Limb (tissue), 2 donors: Measurements from ENCODE around the gene GOLGA1.
"Not testable (repeated sequence)": the region's sequence is repeated elsewhere in the genome, so short reads cannot be mapped to it uniquely, and the experiment has no call there.

ENCODE experiments used
- DNase-seq, 2 donors: peaks; one replicate each; pipeline ENCODE4 v3.0.0-alpha.2; 2016; ENCODE audit errors: extremely low spot score in 2 of 2

Gene GOLGA1

GRCh38 chr9:124858330-124859046 is 82.4 kb downstream of the GOLGA1 start:
- no peak for DNase-seq

GRCh38 chr9:124857533-124858162 is 83.2 kb downstream of the GOLGA1 start:
- DNase-seq: no peak

- no peak for DNase-seq
Measured at GRCh38 chr9:124855944-124856765, 84.7 kb downstream of the GOLGA1 start.

GRCh38 chr9:124855566-124855943 is 85.3 kb downstream of the GOLGA1 start:
- no peak for DNase-seq

- DNase-seq: no peak
Measured at GRCh38 chr9:124854822-124855221, 86.1 kb downstream of the GOLGA1 start.

- DNase-seq: no peak
Measured at GRCh38 chr9:124854161-124854560, 86.7 kb downstream of the GOLGA1 start.

GRCh38 chr9:124853605-124854143 is 87.2 kb downstream of the GOLGA1 start:
- DNase-seq: no peak

GRCh38 chr9:124852829-124853531 is 87.9 kb downstream of the GOLGA1 start, which contains the start of gene WDR38:
WDR38 (plus strand) TSS chr9:124853460; CDS start chr9:124853532, 72 bp downstream.
- peak; percentile 75 to 89 for DNase-seq

GRCh38 chr9:124852121-124852828 is 88.6 kb downstream of the GOLGA1 start:
- no peak for DNase-seq

GRCh38 chr9:124849801-124850200 is 91.1 kb downstream of the GOLGA1 start:
- DNase-seq: no peak

GRCh38 chr9:124846969-124847368 is 93.9 kb downstream of the GOLGA1 start:
- no peak for DNase-seq

- not testable (repeated sequence) for DNase-seq
Measured at GRCh38 chr9:124846467-124846866, 94.4 kb downstream of the GOLGA1 start.

- no peak for DNase-seq
Measured at GRCh38 chr9:124844291-124844690, 96.6 kb downstream of the GOLGA1 start.

- no peak for DNase-seq
Measured at GRCh38 chr9:124843456-124844034, 97.3 kb downstream of the GOLGA1 start.

- DNase-seq: no peak
Measured at GRCh38 chr9:124841075-124841821, 99.6 kb downstream of the GOLGA1 start.

- peak; percentile 40 to 72 for DNase-seq
Measured at GRCh38 chr9:124840300-124840833, 100.5 kb downstream of the GOLGA1 start.

- DNase-seq: peak in 1 of 2 donors; percentile 67
Measured at GRCh38 chr9:124839612-124840299, 101.1 kb downstream of the GOLGA1 start.

GRCh38 chr9:124838567-124839275 is 102.2 kb downstream of the GOLGA1 start:
- peak in 1 of 2 donors; percentile 26 for DNase-seq
